Body of pancreas (tissue), 4 donors: ENCODE results near the gene IL18RAP. TPM values are rescaled to one million over a fixed set of nuclear protein-coding genes. Genes with fewer than 3 reads are reported as not detected.

Experiments
- ATAC-seq: fragments of 150-250 bp; one replicate; pipeline ENCODE4 v1.9.1; 2016
- DNase-seq, 4 donors: peaks; one replicate each; pipeline ENCODE4 v3.0.0-alpha.2; 2019
- H3K27ac ChIP-seq, 4 donors: fragments of 200-600 bp; sonication (generic); 1 replicate in 3 of 4; 2 replicates in 1 of 4; pipeline versions ENCODE4 v1.5.1 to v1.6.1; 2016 to 2019; ENCODE audit warnings: mild to moderate bottlenecking in 1 of 4, mixed read lengths in 1 of 4, moderate library complexity in 1 of 4
- H3K27me3 ChIP-seq, 2 donors: fragments of 200-600 bp; sonication (generic); one replicate each; pipeline ENCODE4 v1.6.0; 2016; ENCODE audit warnings: mild to moderate bottlenecking in 1 of 2
- H3K36me3 ChIP-seq, 2 donors: fragments of 200-600 bp; sonication (generic); replicated peaks in 1 of 2; 2 replicates each; pipeline ENCODE4 v1.5.1; 2016; ENCODE audit warnings: low read depth in 2 of 2; ENCODE audit not compliant: insufficient read depth in 1 of 2
- H3K4me1 ChIP-seq: fragments of 200-600 bp; sonication (generic); one replicate; pipeline ENCODE4 v1.6.0; 2016
- H3K4me3 ChIP-seq, 2 donors: fragments of 200-600 bp; sonication (generic); 1 replicate in 1 of 2; 2 replicates in 1 of 2; pipeline ENCODE4 v1.5.1; 2016 to 2019
- H3K9me3 ChIP-seq, 3 donors: fragments of 200-600 bp; sonication (generic); 1 replicate in 2 of 3; 2 replicates in 1 of 3; pipeline ENCODE4 v1.5.1; 2016
- POLR2A ChIP-seq, 3 donors: fragments of 450-650 bp; IDR thresholded peaks; one replicate each; pipeline ENCODE4 v1.6.1; 2016; ENCODE audit warnings: antibody characterized with exemption in 3 of 3, mild to moderate bottlenecking in 2 of 3
- WGBS, 2 donors: methylation state at CpG; one replicate each; pipeline ENCODE4 v1.1.5; 2017; 5-methylcytosine and 5-hydroxymethylcytosine counted together
- intact Hi-C: fragments of 100-400 bp; cut with DNase I; formaldehyde crosslinking; loops from one replicate; pipeline ENCODE4 v1.15.1; 2023
- microRNA-seq, 2 donors: library from miRNA; unstranded; fragments of <30 nt; microRNA quantifications; one replicate each; pipeline ENCODE4, GENCODE V29; 2016; ENCODE audit warnings: borderline number of aligned reads in 2 of 2, borderline replicate concordance in 2 of 2
- small RNA-seq: library from RNA; depleted of rRNA; stranded (forward); fragments of <200 nt; gene quantifications from one replicate; pipeline ENCODE3, GENCODE V24; 2016
- total RNA-seq, 2 donors: library from RNA; depleted of rRNA; stranded (reverse); fragments of >200 nt; gene quantifications; one replicate each; pipeline ENCODE4 v1.1.0, GENCODE V29; 2016
- TF ChIP-seq, protein P1 (sequence below), 7 experiments: fragments of 450-650 bp in 4 of 7; fragments of 200-600 bp in 3 of 7; sonication (generic) in 3 of 7; IDR thresholded peaks; one replicate each; pipeline ENCODE4 v1.5.1; 2016 to 2019; ENCODE audit warnings: antibody characterized with exemption in 7 of 7

Gene IL18RAP
- total RNA-seq, 2 donors from 2014 or later, result 4.9 to 24.4 TPM

DNA sequence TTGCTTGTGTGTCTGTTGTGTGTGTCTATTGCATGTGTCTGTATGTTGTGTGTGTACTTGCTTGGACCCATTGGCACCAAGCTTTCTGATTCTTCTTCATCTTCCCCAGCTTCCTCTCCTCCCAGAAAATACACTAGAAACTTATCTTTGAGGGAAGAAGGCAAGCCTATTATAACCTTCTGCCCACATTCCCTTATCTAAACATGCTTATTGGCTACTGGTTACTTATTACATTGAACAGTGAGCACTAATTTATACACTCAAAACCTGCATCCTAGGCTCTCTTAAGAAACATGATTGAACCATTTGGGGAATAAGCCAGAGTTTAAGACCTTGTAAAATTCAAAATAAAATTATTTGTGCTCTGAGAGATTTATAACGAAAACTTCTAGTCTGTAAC lies 76.6 kb downstream of the IL18RAP start:
- TF ChIP-seq, protein P1, sequence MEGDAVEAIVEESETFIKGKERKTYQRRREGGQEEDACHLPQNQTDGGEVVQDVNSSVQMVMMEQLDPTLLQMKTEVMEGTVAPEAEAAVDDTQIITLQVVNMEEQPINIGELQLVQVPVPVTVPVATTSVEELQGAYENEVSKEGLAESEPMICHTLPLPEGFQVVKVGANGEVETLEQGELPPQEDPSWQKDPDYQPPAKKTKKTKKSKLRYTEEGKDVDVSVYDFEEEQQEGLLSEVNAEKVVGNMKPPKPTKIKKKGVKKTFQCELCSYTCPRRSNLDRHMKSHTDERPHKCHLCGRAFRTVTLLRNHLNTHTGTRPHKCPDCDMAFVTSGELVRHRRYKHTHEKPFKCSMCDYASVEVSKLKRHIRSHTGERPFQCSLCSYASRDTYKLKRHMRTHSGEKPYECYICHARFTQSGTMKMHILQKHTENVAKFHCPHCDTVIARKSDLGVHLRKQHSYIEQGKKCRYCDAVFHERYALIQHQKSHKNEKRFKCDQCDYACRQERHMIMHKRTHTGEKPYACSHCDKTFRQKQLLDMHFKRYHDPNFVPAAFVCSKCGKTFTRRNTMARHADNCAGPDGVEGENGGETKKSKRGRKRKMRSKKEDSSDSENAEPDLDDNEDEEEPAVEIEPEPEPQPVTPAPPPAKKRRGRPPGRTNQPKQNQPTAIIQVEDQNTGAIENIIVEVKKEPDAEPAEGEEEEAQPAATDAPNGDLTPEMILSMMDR (IDR thresholded peaks at IDR 0.05), result no peak
- no peak for TF ChIP-seq POLR2A (IDR thresholded peaks at IDR 0.05)
- H3K4me1 ChIP-seq, result no peaks in the 10 kb centered on the region
- no peaks in the 10 kb centered on the region for H3K9me3 ChIP-seq
- no peak for ATAC-seq
- intact Hi-C loops, result no loop called here
- H3K4me3 ChIP-seq, result no peak overlapping the region
- no peaks in the 10 kb centered on the region for H3K27me3 ChIP-seq
- 42 to 75% methylated on average over 1 of the region's 1 CpG for WGBS, 2 donors
- no peak overlapping the region for H3K27ac ChIP-seq
- H3K36me3 ChIP-seq, result no peaks in the 10 kb centered on the region
- DNase-seq, result no peak

Small RNA genes lying within 50 kb of the gene (microRNA-seq; reads per million reads assigned to microRNA genes)
- 1.4 to 1.8 reads per million in 2 donors for gene MIR4772

Small RNA genes lying within 50 kb of the gene (small RNA-seq; reads per million reads assigned to genes)
- gene MIR4772, result not detected

Other genes starting within 250 kb of the IL18RAP start
- gene IL1RL2, start 236.1 kb upstream of the IL18RAP start, total RNA-seq, result under 1 TPM in 1 of 2 donors, not detected in 1; 0.52 TPM
- 10 to 100 TPM; 12.5 to 15.3 TPM for gene IL1RL1, start 111.6 kb upstream of the IL18RAP start, total RNA-seq
- gene IL18R1, start 67.4 kb upstream of the IL18RAP start, total RNA-seq, result 1 to 10 TPM; 3.1 to 5.3 TPM
- gene SLC9A4, start 50.1 kb downstream of the IL18RAP start, total RNA-seq, result under 1 TPM in 1 of 2 donors, not detected in 1; 0.78 TPM
- 1 to 10 TPM in 1 of 2 donors, not detected in 1; 1.0 TPM for gene SLC9A2, start 196.4 kb downstream of the IL18RAP start, total RNA-seq